GM19397 (cell line): ENCODE results near the gene ADAMTS13.

Source experiments
- ATAC-seq: cut with Tn5 transposase; IDR thresholded peaks from one replicate; pipeline ENCODE4 v1.9.1; 2021; ENCODE audit warnings: mild to moderate bottlenecking, moderate library complexity; ENCODE audit not compliant: unreplicated experiment

The ADAMTS13 gene

GRCh38 chr9:133505901-133506652 is 83.9 kb downstream of the ADAMTS13 start:
- no peak for ATAC-seq

GRCh38 chr9:133506653-133507038 is 84.5 kb downstream of the ADAMTS13 start:
- no peak for ATAC-seq

- ATAC-seq, result no peak
These were observed 85.2 kb downstream of the ADAMTS13 start for GRCh38 chr9:133507246-133507965.

- ATAC-seq, result no peak
These were observed 85.9 kb downstream of the ADAMTS13 start for GRCh38 chr9:133508046-133508445.
